MCF 10A (cell line): ENCODE data around the gene MNT. TPM values are rescaled to one million over a fixed set of nuclear protein-coding genes. Genes with fewer than 3 reads are reported as not detected.

Experiments used
- BruUV-seq: library from RNA; stranded (reverse); fragments of 400-500 nt; replicated peaks from 2 replicates; lab custom pipeline; 2021; lab: Mats Ljungman, UMichigan
- CTCF ChIA-PET: fragments of 300-600 bp; sonication (Branson Sonifier 250); formaldehyde crosslinking; extraction: SDS; loops from one replicate; lab custom pipeline; 2021; ENCODE audit warnings: antibody characterized with exemption, inconsistent platforms; lab: Yijun Ruan, JAX
- POLR2A ChIA-PET: fragments of 300-600, 350-650 bp; sonication (Branson Sonifier 250); formaldehyde crosslinking; extraction: SDS; loops from one replicate; lab custom pipeline; 2020; ENCODE audit warnings: antibody characterized with exemption, inconsistent platforms; lab: Yijun Ruan, JAX
- DNase-seq: peaks from one replicate; pipeline ENCODE4 v3.0.0-alpha.2; 2018; ENCODE audit not compliant: unreplicated experiment
- H3K27ac Mint-ChIP-seq: one replicate; pipeline ENCODE4 v1.8.0; 2022; ENCODE audit warnings: mild to moderate bottlenecking, low read depth, mixed read lengths; ENCODE audit not compliant: unreplicated experiment
- H3K27me3 Mint-ChIP-seq: one replicate; pipeline ENCODE4 v1.8.0; 2022; ENCODE audit warnings: mixed read lengths; ENCODE audit not compliant: insufficient read depth, unreplicated experiment
- H3K36me3 Mint-ChIP-seq: one replicate; pipeline ENCODE4 v1.8.0; 2022; ENCODE audit warnings: mild to moderate bottlenecking, moderate library complexity, mixed read lengths; ENCODE audit not compliant: insufficient read depth, unreplicated experiment
- H3K4me1 Mint-ChIP-seq: one replicate; pipeline ENCODE4 v1.8.0; 2022; ENCODE audit warnings: mixed read lengths; ENCODE audit not compliant: insufficient read depth, unreplicated experiment
- H3K4me3 Mint-ChIP-seq: one replicate; pipeline ENCODE4 v1.8.0; 2022; ENCODE audit warnings: mild to moderate bottlenecking, moderate library complexity, mixed read lengths; ENCODE audit not compliant: unreplicated experiment
- H3K9me3 Mint-ChIP-seq: one replicate; pipeline ENCODE4 v1.8.0; 2022; ENCODE audit warnings: mixed read lengths; ENCODE audit not compliant: unreplicated experiment
- CTCF ChIP-seq: fragments of 200-600 bp; IDR thresholded peaks from one replicate; pipeline ENCODE4 v1.8.0; 2022; ENCODE audit warnings: antibody characterized with exemption, mild to moderate bottlenecking; ENCODE audit not compliant: unreplicated experiment
- intact Hi-C: fragments of 100-400 bp; cut with micrococcal nuclease; formaldehyde crosslinking; loops from 2 replicates; pipeline ENCODE4 v1.14.1; 2022
- total RNA-seq: library from RNA; stranded (reverse); gene quantifications from 2 replicates; pipeline ENCODE4 v1.2.3, GENCODE V29; 2022

Gene MNT
- total RNA-seq, 1 experiment from 2014 or later = 25.5 TPM

- Mint-ChIP-seq H3K27ac (no peak overlapping the region), H3K4me1 (no peaks in the 10 kb centered on the region)
- POLR2A ChIA-PET = interaction anchor here (0.6 to 4.5 kb wide), 3 partner anchors 33 to 413 kb away, joined by 3 to 61 read pairs (median 5); no protein-coding TSS in a partner anchor
These were observed 20.5 kb downstream of the MNT start for GRCh38 chr17:2380226-2380922.

GRCh38 chr17:2379489-2380225, 21.2 kb downstream of the MNT start:
- no peaks in the 10 kb centered on the region for H3K27me3 Mint-ChIP-seq
- no peak overlapping the region for H3K27ac Mint-ChIP-seq
- no TSS peak for BruUV-seq
- no peak for DNase-seq
- intact Hi-C loops = no loop called here
- peaks cover 73% of the 10 kb centered on the region for H3K36me3 Mint-ChIP-seq
- H3K4me3 Mint-ChIP-seq = no peak overlapping the region
- no peaks in the 10 kb centered on the region for H3K9me3 Mint-ChIP-seq
- ChIA-PET POLR2A (interaction anchor here (0.6 to 4.5 kb wide), 4 partner anchors 25 to 414 kb away, joined by 3 to 61 read pairs (median 4); no protein-coding TSS in a partner anchor), CTCF (interaction anchor here (3.9 to 13.6 kb wide), 2 partner anchors 11 to 33 kb away, joined by 43 to 309 read pairs; no protein-coding TSS in a partner anchor)
- TF ChIP-seq CTCF = no peak
- peaks cover 5% of the 10 kb centered on the region for H3K4me1 Mint-ChIP-seq

More at GRCh38 chr17:2380226-2380922, 20.5 kb downstream of the MNT start:
- TF ChIP-seq CTCF = no peak
- no peak for DNase-seq
- H3K36me3 Mint-ChIP-seq = peaks cover 80% of the 10 kb centered on the region
- no peaks in the 10 kb centered on the region for H3K27me3 Mint-ChIP-seq
- H3K4me3 Mint-ChIP-seq = no peak overlapping the region
- H3K9me3 Mint-ChIP-seq = no peaks in the 10 kb centered on the region
- BruUV-seq = no TSS peak
- intact Hi-C loops = no loop called here
- CTCF ChIA-PET = interaction anchor here (0.7 to 13.6 kb wide), 4 partner anchors 11 to 52 kb away, joined by 5 to 309 read pairs (median 35); no protein-coding TSS in a partner anchor

- intact Hi-C loops = no loop called here
- ChIA-PET CTCF (interaction anchor here (13.6 kb wide), 1 partner anchor 34 kb away, joined by 309 read pairs; no protein-coding TSS in a partner anchor), POLR2A (interaction anchor here (0.6 kb wide), 2 partner anchors 26 to 198 kb away, joined by 3 read pairs; no protein-coding TSS in a partner anchor)
- Mint-ChIP-seq H3K4me1 (peaks cover 6% of the 10 kb centered on the region), H3K36me3 (peaks cover 70% of the 10 kb centered on the region), H3K27ac (no peak overlapping the region), H3K4me3 (no peak overlapping the region), H3K9me3 (no peaks in the 10 kb centered on the region), H3K27me3 (no peaks in the 10 kb centered on the region)
- no TSS peak for BruUV-seq
- DNase-seq = no peak
- no peak for TF ChIP-seq CTCF
These were observed 22.0 kb downstream of the MNT start for GRCh38 chr17:2378905-2379304.

- Mint-ChIP-seq H3K36me3 (peaks cover 63% of the 10 kb centered on the region), H3K27me3 (no peaks in the 10 kb centered on the region), H3K9me3 (no peaks in the 10 kb centered on the region), H3K4me3 (no peak overlapping the region), H3K4me1 (peaks cover 6% of the 10 kb centered on the region), H3K27ac (no peak overlapping the region)
- no peak for TF ChIP-seq CTCF
- BruUV-seq = no TSS peak
- ChIA-PET POLR2A (no interaction called here), CTCF (interaction anchor here (13.6 kb wide), 1 partner anchor 35 kb away, joined by 309 read pairs; no protein-coding TSS in a partner anchor)
- intact Hi-C loops = no loop called here
- no peak for DNase-seq
These were observed 23.2 kb downstream of the MNT start for GRCh38 chr17:2377659-2378058.
